HepG2 (cell line): ENCODE results near the gene RNF11. TPM values are rescaled to one million over a fixed set of nuclear protein-coding genes. Genes with fewer than 3 reads are reported as not detected.

ENCODE experiments used
- ATAC-seq: fragments of 200-7000 bp; cut with Tn5 transposase; 3 replicates; pipeline ENCODE4 v1.9.1; 2020; ENCODE audit warnings: mild to moderate bottlenecking, moderate library complexity
- BruUV-seq: library from RNA; stranded (reverse); fragments of 400-500 nt; replicated peaks from 2 replicates; lab custom pipeline; 2021; lab: Mats Ljungman, UMichigan
- CTCF ChIA-PET: fragments of 300-600 bp; formaldehyde crosslinking; extraction: SDS; loops from one replicate; lab custom pipeline; 2021; ENCODE audit warnings: low total read pairs, inconsistent platforms, low intra/inter-chr PET ratio; lab: Yijun Ruan, JAX
- POLR2A ChIA-PET: fragments of 350-600 bp; sonication (Branson Sonifier 250); formaldehyde crosslinking; loops from one replicate; lab custom pipeline; 2020; ENCODE audit warnings: antibody characterized with exemption, inconsistent platforms; lab: Yijun Ruan, JAX
- DNase-seq: peaks from one replicate; pipeline ENCODE4 v3.0.0-alpha.2; 2015; ENCODE audit warnings: low spot score
- FAIRE-seq: peaks from 3 replicates; lab custom pipeline; 2011; peaks lifted over from hg19 to GRCh38; lab: Jason Lieb, UNC
- H2AFZ ChIP-seq: one replicate; pipeline ENCODE4 v1.6.1; 2011; ENCODE audit warnings: low read length, inconsistent platforms
- H3K27ac ChIP-seq: fragments of 300-600 bp; 3 replicates; pipeline ENCODE4 v1.8.0; 2011; ENCODE audit warnings: mixed run types, mild to moderate bottlenecking, mixed read lengths, low read length, inconsistent platforms; ENCODE audit not compliant: insufficient read depth; ENCODE audit errors: extremely low read length
- H3K27me3 ChIP-seq, 2 experiments: fragments of 200-600 bp in 1 of 2; 2 replicates in 1 of 2; 3 replicates in 1 of 2; pipeline versions ENCODE4 v1.6.0 to v1.8.0; 2011; ENCODE audit warnings: low read length in 2 of 2, mild to moderate bottlenecking in 2 of 2, moderate library complexity in 2 of 2, inconsistent platforms in 1 of 2; ENCODE audit not compliant: insufficient read depth in 2 of 2, control insufficient read depth in 1 of 2
- H3K36me3 ChIP-seq, 2 experiments: fragments of 200-600 bp in 1 of 2; replicated peaks in 1 of 2; 2 replicates in 1 of 2; 3 replicates in 1 of 2; pipeline versions ENCODE4 v1.5.1 to v1.8.0; 2011; ENCODE audit warnings: low read length in 2 of 2, inconsistent platforms in 1 of 2; ENCODE audit not compliant: insufficient read depth in 2 of 2, control insufficient read depth in 1 of 2
- H3K4me1 ChIP-seq: 2 replicates; pipeline ENCODE4 v1.5.1; 2012; ENCODE audit warnings: low read length, inconsistent platforms; ENCODE audit not compliant: insufficient read depth
- H3K4me2 ChIP-seq: 2 replicates; pipeline ENCODE4 v1.6.0; 2011; ENCODE audit warnings: low read depth, low read length, inconsistent platforms
- H3K4me3 ChIP-seq, 3 experiments: fragments of 200-600 bp in 1 of 3; sonication (generic), shearing (Covaris generic) in 1 of 3; replicated peaks in 1 of 3; 2 replicates each; pipeline ENCODE4 v1.5.1; 2011 to 2016; ENCODE audit warnings: low read length in 3 of 3, inconsistent platforms in 2 of 3, low read depth in 2 of 3, mild to moderate bottlenecking in 2 of 3, control low read depth in 1 of 3, mixed read lengths in 1 of 3; ENCODE audit not compliant: insufficient read depth in 1 of 3
- H3K79me2 ChIP-seq: one replicate; pipeline ENCODE4 v1.6.1; 2011; ENCODE audit warnings: low read length, inconsistent platforms; ENCODE audit not compliant: insufficient read depth
- H3K9ac ChIP-seq: 2 replicates; pipeline ENCODE4 v1.6.0; 2011; ENCODE audit warnings: mild to moderate bottlenecking, low read depth, low read length, inconsistent platforms; ENCODE audit not compliant: insufficient read depth
- H3K9me3 ChIP-seq: 2 replicates; pipeline ENCODE4 v1.5.1; 2012; ENCODE audit warnings: mild to moderate bottlenecking, low read length
- H4K20me1 ChIP-seq: 2 replicates; pipeline ENCODE4 v1.6.0; 2011; ENCODE audit warnings: inconsistent platforms, mild to moderate bottlenecking, low read length, moderate library complexity; ENCODE audit not compliant: insufficient read depth
- HDAC6 ChIP-seq: fragments of 200-600 bp; sonication (generic); IDR thresholded peaks from 2 replicates; pipeline ENCODE4 v1.7.0; 2017; ENCODE audit warnings: mild to moderate bottlenecking, antibody characterized with exemption, low read length, low read depth
- RFX5 ChIP-seq: IDR thresholded peaks from 2 replicates; pipeline ENCODE4 v1.6.1; 2011; ENCODE audit warnings: low read depth, low read length, improper control_type of control experiment
- SETDB1 ChIP-seq: sonication (generic); formaldehyde crosslinking; IDR thresholded peaks from 2 replicates; pipeline ENCODE4 v1.5.1; 2020; ENCODE audit warnings: missing genetic modification reagents, mild to moderate bottlenecking, borderline replicate concordance
- ZNF510 ChIP-seq: sonication (generic); formaldehyde crosslinking; IDR thresholded peaks from 2 replicates; pipeline ENCODE4 v1.4.0; 2020; ENCODE audit warnings: low read depth, mild to moderate bottlenecking, missing genetic modification reagents
- ZNF512 ChIP-seq: sonication (generic); formaldehyde crosslinking; IDR thresholded peaks from 2 replicates; pipeline ENCODE4 v1.4.0; 2020; ENCODE audit warnings: mild to moderate bottlenecking, missing genetic modification reagents
- WGBS: methylation state at CpG from one replicate; pipeline ENCODE4 v1.1.6; 2017; ENCODE audit warnings: low lambda C conversion rate; 5-methylcytosine and 5-hydroxymethylcytosine counted together
- in situ Hi-C: cut with HindIII; loops from 2 replicates; pipeline ENCODE4 v1.10.0; 2017; ENCODE audit warnings: low pct_unique_long_range_greater_than_20kb; ENCODE audit not compliant: extremely low pct_ligation_motif_present
- intact Hi-C: fragments of 100-400 bp; cut with micrococcal nuclease; formaldehyde crosslinking; loops from one replicate; pipeline ENCODE4 v1.10.0; 2022; ENCODE audit not compliant: unreplicated experiment
- polyA plus RNA-seq, 8 experiments: library from polyadenylated mRNA; depleted of rRNA in 3 of 8; stranded (reverse) in 7 of 8; unstranded in 1 of 8; fragments of >200 nt; fragmentation: Illumina TruSeq in 4 of 8; extraction: Trizol in 4 of 8; gene quantifications; 2 replicates each; pipeline versions ENCODE4 v1.2.1 to v1.2.3, GENCODE V29; 2011 to 2016; ENCODE audit warnings: low read depth in 4 of 8, missing spikeins in 1 of 8, mixed read lengths in 1 of 8; ENCODE audit not compliant: insufficient read depth in 1 of 8
- total RNA-seq, 5 experiments: library from RNA; depleted of rRNA; stranded (reverse); fragments of >200 nt; fragmentation: Illumina TruSeq; extraction: Trizol; gene quantifications; 2 replicates each; pipeline ENCODE4 v1.2.3, GENCODE V29; 2016; ENCODE audit warnings: low read depth in 1 of 5
- TF ChIP-seq, protein P1 (sequence below), 2 experiments: sonication (generic) in 1 of 2; formaldehyde crosslinking in 1 of 2; IDR thresholded peaks; 2 replicates each; pipeline versions ENCODE4 v1.6.1 to v1.9.0; 2014 to 2022; ENCODE audit warnings: antibody characterized with exemption in 1 of 2, borderline replicate concordance in 1 of 2, inconsistent platforms in 1 of 2, low read depth in 1 of 2, missing genetic modification reagents in 1 of 2

The RNF11 gene
- total and polyA plus RNA-seq, 2 of the 13 experiments (the other 11 are each of a cell fraction or from before 2014, with no cell fraction given) = 41.2 to 48.8 TPM

- TF ChIP-seq, protein P1, sequence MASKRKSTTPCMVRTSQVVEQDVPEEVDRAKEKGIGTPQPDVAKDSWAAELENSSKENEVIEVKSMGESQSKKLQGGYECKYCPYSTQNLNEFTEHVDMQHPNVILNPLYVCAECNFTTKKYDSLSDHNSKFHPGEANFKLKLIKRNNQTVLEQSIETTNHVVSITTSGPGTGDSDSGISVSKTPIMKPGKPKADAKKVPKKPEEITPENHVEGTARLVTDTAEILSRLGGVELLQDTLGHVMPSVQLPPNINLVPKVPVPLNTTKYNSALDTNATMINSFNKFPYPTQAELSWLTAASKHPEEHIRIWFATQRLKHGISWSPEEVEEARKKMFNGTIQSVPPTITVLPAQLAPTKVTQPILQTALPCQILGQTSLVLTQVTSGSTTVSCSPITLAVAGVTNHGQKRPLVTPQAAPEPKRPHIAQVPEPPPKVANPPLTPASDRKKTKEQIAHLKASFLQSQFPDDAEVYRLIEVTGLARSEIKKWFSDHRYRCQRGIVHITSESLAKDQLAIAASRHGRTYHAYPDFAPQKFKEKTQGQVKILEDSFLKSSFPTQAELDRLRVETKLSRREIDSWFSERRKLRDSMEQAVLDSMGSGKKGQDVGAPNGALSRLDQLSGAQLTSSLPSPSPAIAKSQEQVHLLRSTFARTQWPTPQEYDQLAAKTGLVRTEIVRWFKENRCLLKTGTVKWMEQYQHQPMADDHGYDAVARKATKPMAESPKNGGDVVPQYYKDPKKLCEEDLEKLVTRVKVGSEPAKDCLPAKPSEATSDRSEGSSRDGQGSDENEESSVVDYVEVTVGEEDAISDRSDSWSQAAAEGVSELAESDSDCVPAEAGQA (IDR thresholded peaks at IDR 0.05; ENCODE audit: low read depth) = no peak
- TF ChIP-seq, protein P1 (CRISPR knock-in tag; IDR thresholded peaks at IDR 0.05; ENCODE audit: borderline replicate concordance) = no peak
These were observed 81.7 kb downstream of the RNF11 start (continued) for GRCh38 chr1:51317798-51318197.

DNA sequence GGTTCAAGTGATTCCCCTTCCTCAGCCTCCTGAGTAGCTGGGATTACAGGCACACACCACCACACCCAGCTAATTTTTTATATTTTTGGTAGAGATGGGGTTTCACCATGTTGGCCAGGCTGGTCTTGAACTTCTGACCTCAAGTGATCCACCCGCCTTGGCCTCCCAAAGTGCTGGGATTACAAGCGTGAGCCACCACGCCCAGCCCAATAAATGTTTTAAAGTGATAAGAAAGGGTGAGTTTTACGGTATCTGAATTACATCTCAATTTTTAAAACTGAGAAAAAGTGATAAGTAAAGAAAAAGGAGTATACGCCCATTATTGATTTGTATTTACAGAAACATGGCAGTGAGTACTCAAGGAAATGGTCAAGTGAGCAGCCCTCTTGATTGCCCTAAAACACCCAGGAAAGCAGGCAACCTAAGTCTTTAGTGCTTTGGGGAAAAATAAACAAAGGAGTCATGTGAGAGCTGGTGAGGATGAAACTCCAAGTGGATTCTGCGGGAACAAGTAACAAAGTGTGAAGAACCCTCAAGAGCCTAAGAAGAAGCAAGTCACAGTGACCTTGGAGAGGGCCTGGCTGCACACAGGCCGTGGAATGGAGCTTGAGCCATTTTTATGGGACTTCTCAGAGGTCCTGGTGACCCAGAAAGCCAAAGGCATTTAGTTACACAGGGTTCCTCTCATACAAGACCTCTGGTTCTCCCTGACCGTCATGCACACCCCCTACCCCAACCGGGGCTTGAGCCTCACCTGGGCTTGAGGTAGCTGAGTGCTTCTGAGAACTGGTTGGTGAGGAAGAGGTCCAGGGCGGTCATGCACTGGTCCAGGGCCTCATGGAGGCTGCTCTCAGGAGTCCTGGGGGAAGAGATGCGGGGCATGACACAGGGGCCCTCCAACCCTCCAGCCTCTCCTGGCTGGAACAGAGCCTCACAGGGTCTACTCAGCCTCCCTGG is 85.2 kb downstream of the RNF11 start:
- in situ Hi-C loops = no loop called here
- no TSS peak for BruUV-seq
- Histone ChIP-seq H3K9ac (no peak overlapping the region), H3K36me3 (no peaks in the 10 kb centered on the region), H3K79me2 (no peaks in the 10 kb centered on the region), H2AFZ (no peak overlapping the region), H3K4me3 (no peak overlapping the region), H3K9me3 (no peaks in the 10 kb centered on the region), H3K4me1 (peaks cover 14% of the 10 kb centered on the region), H3K4me2 (no peak overlapping the region), H3K27ac (no peak overlapping the region), H4K20me1 (no peaks in the 10 kb centered on the region), H3K27me3 (no peaks in the 10 kb centered on the region)
- CTCF ChIA-PET = no interaction called here
- intact Hi-C loops = no loop called here
- DNase-seq (no peak), FAIRE-seq (no peak), ATAC-seq (peak; percentile 39)
- POLR2A ChIA-PET = no interaction called here
- TF ChIP-seq ZNF510 (no peak), HDAC6 (no peak), ZNF512 (CRISPR knock-in tag) (no peak), RFX5 (no peak), SETDB1 (no peak)
- WGBS = 74% methylated on average over 7 of the region's 11 CpGs
